ENCODE results near the gene METRNL.
A peak's percentile ranks its signal among the peaks of the same experiment; 100 is the strongest.

The METRNL gene

GRCh38 chr17:83079766-83080578 is 563 bp downstream of the METRNL start:
- peak overlapping the region; percentile 36 for H3K4me3 ChIP-seq (ENCODE audit: low read depth, low read length)
- TF ChIP-seq, protein P1, sequence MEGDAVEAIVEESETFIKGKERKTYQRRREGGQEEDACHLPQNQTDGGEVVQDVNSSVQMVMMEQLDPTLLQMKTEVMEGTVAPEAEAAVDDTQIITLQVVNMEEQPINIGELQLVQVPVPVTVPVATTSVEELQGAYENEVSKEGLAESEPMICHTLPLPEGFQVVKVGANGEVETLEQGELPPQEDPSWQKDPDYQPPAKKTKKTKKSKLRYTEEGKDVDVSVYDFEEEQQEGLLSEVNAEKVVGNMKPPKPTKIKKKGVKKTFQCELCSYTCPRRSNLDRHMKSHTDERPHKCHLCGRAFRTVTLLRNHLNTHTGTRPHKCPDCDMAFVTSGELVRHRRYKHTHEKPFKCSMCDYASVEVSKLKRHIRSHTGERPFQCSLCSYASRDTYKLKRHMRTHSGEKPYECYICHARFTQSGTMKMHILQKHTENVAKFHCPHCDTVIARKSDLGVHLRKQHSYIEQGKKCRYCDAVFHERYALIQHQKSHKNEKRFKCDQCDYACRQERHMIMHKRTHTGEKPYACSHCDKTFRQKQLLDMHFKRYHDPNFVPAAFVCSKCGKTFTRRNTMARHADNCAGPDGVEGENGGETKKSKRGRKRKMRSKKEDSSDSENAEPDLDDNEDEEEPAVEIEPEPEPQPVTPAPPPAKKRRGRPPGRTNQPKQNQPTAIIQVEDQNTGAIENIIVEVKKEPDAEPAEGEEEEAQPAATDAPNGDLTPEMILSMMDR (IDR thresholded peaks at IDR 0.05; ENCODE audit: borderline replicate concordance, insufficient read depth, low read depth, low read length): no peak

GRCh38 chr17:83080579-83080857 is 1.1 kb downstream of the METRNL start:
- peak overlapping the region; percentile 36 for H3K4me3 ChIP-seq (ENCODE audit: low read depth, low read length)
- TF ChIP-seq, protein P1 (IDR thresholded peaks at IDR 0.05; ENCODE audit: borderline replicate concordance, insufficient read depth, low read depth, low read length): no peak

DNA sequence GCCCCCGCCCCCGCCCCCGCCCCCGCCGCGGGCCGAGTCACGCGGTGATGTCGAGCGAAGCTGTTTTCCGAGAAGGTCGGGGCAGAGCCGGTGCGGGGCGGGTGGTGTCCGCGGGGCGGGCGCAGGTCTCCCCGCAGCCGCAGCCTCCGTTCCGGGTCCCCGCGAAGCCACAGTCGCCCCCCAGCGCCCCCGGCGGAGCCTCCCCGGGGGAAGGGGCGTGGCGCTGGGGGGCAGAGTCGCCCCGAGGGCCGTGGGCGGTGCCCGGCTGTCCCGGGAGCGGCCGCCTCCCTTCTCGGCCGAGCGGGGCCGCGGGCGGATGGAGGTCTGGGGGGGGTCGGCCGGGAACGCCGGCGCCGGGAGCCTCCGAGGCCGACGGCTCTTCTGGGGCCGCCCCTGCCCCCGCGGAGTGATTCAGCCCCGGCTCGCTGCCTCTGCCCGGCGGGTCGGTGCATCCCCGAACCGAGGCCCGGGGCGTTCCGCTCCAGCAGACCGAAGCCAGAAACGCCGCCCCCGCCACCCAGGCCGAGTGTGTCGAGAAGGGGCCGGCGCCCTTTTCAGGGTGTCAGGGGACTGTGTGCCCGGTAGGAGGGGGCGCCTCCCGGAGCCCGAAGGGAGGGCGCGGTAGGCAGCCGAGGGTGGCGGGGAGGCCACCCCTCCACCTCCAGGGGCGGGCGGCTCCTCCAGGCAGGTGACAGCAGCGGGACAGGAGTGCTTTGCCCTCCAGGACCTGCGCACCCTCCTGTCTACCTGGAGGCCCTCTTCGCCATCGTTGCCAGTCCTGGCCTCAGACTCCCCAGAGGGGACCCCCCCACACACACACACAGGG is 1.7 kb downstream of the METRNL start:
- TF ChIP-seq, protein P1 (IDR thresholded peaks at IDR 0.05; ENCODE audit: borderline replicate concordance, insufficient read depth, low read depth, low read length): no peak
- peak overlapping the region; percentile 36 for H3K4me3 ChIP-seq (ENCODE audit: low read depth, low read length)

DNA sequence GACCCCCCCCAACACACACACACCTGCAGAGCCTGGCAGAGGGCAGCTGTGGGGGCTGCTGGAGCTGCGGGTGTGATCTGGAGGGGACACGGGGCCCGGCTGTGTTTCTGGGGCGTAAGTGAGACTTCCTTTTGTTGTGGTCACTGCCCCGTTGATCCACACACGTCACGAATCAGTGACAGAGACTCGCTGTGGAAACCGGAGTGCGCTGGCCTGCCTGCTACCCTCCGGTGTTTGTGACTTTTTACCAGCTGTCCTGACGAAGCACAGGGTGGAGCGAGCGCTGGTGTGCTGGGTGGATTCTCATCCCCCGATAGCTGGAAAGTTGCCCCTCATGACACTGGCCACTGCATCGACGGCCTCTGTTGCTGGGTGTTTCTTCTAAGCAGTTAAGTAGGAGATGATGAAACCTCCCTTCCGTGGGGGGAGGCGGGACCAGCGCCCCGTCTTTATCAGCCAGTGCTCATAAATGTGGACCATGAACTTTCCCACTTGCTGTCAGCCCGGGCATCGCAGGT is 2.3 kb downstream of the METRNL start:
- no peak overlapping the region for H3K4me3 ChIP-seq (ENCODE audit: low read depth, low read length)
- TF ChIP-seq, protein P1 (IDR thresholded peaks at IDR 0.05; ENCODE audit: borderline replicate concordance, insufficient read depth, low read depth, low read length): no peak

DNA sequence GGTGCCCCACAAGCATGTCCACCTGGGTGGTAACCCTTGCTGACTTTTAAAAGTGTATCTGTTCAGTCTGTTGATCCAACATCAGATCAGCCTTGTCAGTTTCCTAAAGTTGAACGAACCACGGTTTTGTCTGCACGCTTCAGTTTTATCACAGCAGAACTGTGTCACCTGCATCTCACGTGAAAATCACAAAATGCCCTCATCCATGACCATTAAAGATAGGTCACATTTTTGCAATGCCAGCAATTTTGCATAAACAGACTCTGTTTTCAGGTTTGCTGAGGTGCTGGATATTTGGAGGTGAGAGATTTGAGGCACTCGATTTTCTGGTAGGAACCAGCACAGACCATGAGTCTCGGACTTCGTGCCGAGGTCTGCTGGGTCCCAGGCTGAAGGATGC is 3.0 kb downstream of the METRNL start:
- no peak overlapping the region for H3K4me3 ChIP-seq (ENCODE audit: low read depth, low read length)
- TF ChIP-seq, protein P1 (IDR thresholded peaks at IDR 0.05; ENCODE audit: borderline replicate concordance, insufficient read depth, low read depth, low read length): no peak

GRCh38 chr17:83082909-83083367 is 3.5 kb downstream of the METRNL start:
- H3K4me3 ChIP-seq (ENCODE audit: low read depth, low read length): no peak overlapping the region
- TF ChIP-seq, protein P1 (IDR thresholded peaks at IDR 0.05; ENCODE audit: borderline replicate concordance, insufficient read depth, low read depth, low read length): no peak
